LNCaP clone FGC (cell line): Measurements from ENCODE around the gene HERC2.

ENCODE experiments used
- DNase-seq: peaks from one replicate; pipeline ENCODE4 v3.0.0-alpha.2; 2011; ENCODE audit warnings: low read depth
- H3K4me3 ChIP-seq: 2 replicates; pipeline ENCODE4 v1.5.1; 2011; ENCODE audit warnings: mild to moderate bottlenecking, low read depth, low read length, control low read depth
- TF ChIP-seq, protein P1 (sequence below): IDR thresholded peaks from 2 replicates; pipeline ENCODE4 v1.5.1; 2012; ENCODE audit warnings: mild to moderate bottlenecking; ENCODE audit not compliant: control insufficient read depth, insufficient read depth; ENCODE audit errors: extremely low read depth

Gene HERC2

GRCh38 chr15:28098766-28099554 lies 223.0 kb downstream of the HERC2 start, which contains the start of gene OCA2:
TSS of gene OCA2 (minus strand) at chr15:28099315. CDS start at chr15:28081874, 17,441 bp downstream.
- no peak within 1 kb of the TSS for H3K4me3 ChIP-seq
- TF ChIP-seq, protein P1, sequence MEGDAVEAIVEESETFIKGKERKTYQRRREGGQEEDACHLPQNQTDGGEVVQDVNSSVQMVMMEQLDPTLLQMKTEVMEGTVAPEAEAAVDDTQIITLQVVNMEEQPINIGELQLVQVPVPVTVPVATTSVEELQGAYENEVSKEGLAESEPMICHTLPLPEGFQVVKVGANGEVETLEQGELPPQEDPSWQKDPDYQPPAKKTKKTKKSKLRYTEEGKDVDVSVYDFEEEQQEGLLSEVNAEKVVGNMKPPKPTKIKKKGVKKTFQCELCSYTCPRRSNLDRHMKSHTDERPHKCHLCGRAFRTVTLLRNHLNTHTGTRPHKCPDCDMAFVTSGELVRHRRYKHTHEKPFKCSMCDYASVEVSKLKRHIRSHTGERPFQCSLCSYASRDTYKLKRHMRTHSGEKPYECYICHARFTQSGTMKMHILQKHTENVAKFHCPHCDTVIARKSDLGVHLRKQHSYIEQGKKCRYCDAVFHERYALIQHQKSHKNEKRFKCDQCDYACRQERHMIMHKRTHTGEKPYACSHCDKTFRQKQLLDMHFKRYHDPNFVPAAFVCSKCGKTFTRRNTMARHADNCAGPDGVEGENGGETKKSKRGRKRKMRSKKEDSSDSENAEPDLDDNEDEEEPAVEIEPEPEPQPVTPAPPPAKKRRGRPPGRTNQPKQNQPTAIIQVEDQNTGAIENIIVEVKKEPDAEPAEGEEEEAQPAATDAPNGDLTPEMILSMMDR = no peak
- DNase-seq = no peak

DNA sequence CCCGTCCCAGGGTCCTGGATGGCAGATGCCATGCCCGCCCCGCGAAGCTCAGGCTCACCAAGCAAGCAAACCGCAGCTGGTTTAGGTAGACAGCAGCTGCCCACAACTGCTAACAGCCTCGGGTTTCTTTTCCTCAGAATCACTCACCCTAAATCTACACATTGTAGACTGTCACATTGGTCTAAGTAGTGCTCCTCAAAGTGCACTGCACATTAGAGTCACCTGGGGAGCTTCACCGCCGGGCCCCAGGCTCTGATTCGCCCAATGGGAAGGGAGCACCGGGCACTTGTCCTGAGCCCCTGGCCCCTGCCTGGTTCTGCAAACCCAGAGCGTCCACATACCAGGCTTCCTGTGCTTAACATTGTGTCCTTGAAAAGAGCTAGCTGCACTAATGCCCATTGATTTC lies 223.6 kb downstream of the HERC2 start:
- TF ChIP-seq, protein P1 = no peak
- H3K4me3 ChIP-seq = no peak overlapping the region
- DNase-seq = no peak

DNA sequence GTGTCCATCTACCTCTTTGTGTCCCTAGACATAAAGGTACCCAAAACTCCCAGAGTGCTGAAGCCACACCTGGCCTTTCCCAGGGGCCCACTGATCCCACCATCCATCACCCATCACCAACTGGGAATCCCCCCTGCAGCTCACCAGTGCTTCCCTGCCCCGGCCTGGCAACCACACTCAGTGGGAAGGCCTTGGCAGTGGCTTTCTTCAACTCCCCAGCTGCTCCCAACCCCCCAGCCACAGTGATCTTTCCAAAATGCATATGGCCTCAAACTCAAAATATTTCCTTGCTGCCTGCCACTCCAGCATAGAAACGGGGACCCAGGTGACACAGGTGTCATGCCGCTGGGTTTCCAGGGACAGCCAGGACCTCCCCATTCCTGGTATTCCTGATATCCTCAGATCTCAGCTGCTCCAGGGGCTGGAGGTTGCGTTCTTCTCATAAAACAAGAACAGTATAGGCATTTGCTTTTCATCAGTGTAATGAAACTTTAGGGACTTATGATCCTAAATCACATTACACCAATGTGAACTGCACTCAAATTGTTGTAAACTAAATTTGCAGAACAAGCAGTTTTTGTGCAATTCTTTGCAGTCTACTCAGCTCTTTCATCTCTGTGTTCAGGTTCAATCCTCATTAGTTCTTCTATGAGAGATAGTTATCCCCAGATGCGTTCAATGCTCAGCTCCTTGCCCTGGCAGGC lies 224.2 kb downstream of the HERC2 start:
- no peak for DNase-seq
- TF ChIP-seq, protein P1 = no peak
- H3K4me3 ChIP-seq = no peak overlapping the region

- DNase-seq = no peak
- no peak overlapping the region for H3K4me3 ChIP-seq
- TF ChIP-seq, protein P1 = no peak
Measured at GRCh38 chr15:28096670-28097431, 225.1 kb downstream of the HERC2 start.

GRCh38 chr15:28096411-28096669 lies 225.6 kb downstream of the HERC2 start:
- DNase-seq = no peak
- TF ChIP-seq, protein P1 = no peak
- no peak overlapping the region for H3K4me3 ChIP-seq

DNA sequence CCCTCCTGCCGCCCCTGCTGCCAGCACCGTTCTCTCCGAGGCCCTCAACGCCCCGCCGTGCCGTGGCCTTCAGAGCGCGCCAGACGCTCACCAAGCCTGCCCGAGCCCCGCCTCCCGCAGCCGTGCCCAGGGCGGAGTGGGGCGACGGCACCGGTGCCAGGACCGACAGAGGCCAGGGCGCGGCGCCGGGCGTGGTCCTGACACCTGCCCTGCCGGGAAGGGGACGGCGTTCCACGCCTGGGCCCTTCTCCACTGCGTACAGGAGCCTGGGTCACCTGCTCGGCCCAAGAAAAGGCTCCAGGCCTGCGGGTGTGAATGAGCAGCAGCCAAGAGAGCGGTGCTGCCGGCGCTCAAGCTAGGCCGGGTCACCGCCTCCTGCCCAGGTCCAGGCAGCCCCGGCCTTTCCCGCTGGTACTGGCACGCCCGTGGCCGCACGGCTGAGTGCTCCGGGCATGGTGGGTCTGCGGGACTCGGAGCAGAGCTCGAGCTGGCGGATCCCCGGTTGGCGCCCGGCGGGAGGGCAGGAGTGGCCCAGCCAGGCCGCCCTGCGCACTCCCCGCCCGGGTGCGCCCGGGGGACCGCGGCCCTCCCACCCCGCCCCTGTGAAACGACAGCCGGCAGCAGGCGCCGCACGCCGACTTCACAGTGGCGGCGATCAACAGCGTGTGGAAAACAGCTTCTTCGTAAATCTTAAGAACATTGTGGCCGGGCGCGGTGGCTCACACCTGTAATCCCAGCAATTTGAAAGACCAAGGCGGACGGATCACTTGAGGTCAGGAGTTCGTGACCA lies 227.1 kb downstream of the HERC2 start:
- H3K4me3 ChIP-seq = no peak overlapping the region
- TF ChIP-seq, protein P1 = no peak
- no peak for DNase-seq
